ENCODE results near the gene OR6K3.
"Not testable (repeated sequence)": the region's sequence is repeated elsewhere in the genome, so short reads cannot be mapped to it uniquely, and the experiment has no call there.

The OR6K3 gene

GRCh38 chr1:158711098-158711497 lies 9.4 kb downstream of the OR6K3 start:
- Histone ChIP-seq H3K9ac (ENCODE audit: low read length) (no peak overlapping the region), H3K27ac (ENCODE audit: low read depth, low read length) (no peak overlapping the region), H3K4me3 (ENCODE audit: low read length) (no peak overlapping the region), H3K36me3 (ENCODE audit: control insufficient read depth, insufficient read depth, low read length) (no peaks in the 10 kb centered on the region), H3K4me1 (ENCODE audit: control insufficient read depth, insufficient read depth, low read length) (no peaks in the 10 kb centered on the region), H3K27me3 (ENCODE audit: control insufficient read depth, insufficient read depth, low read length) (no peaks in the 10 kb centered on the region)

DNA sequence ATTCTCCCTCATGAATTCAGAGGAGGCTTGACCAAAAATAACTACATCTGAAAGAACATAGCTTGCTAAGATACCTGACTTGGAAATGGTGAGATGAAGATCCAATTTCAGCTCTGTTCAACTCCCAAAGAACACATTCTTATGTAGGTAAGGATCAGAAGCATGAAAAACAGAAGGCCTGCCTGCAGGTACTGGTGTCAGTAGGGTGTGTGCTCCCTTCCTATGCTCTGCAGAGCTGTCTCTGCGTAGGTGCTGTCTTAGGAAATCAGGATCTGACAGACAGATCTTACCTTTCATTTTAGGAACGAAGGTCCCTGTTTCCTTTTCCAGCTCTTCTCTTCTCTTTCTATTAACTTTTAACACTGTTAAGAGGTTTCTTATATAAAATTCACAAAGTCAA lies 14.4 kb downstream of the OR6K3 start:
- Histone ChIP-seq H3K9ac (ENCODE audit: low read length) (no peak overlapping the region), H3K27me3 (ENCODE audit: control insufficient read depth, insufficient read depth, low read length) (no peaks in the 10 kb centered on the region), H3K4me3 (ENCODE audit: low read length) (no peak overlapping the region), H3K27ac (ENCODE audit: low read depth, low read length) (no peak overlapping the region), H3K36me3 (ENCODE audit: control insufficient read depth, insufficient read depth, low read length) (no peaks in the 10 kb centered on the region), H3K4me1 (ENCODE audit: control insufficient read depth, insufficient read depth, low read length) (no peaks in the 10 kb centered on the region)

- no peak within 1 kb of the TSS for H3K4me3 ChIP-seq (ENCODE audit: low read length)
- H3K4me1 ChIP-seq (ENCODE audit: control insufficient read depth, insufficient read depth, low read length), result no peaks in the 10 kb centered on the region
- no peak within 1 kb of the TSS for H3K27ac ChIP-seq (ENCODE audit: low read depth, low read length)
- H3K36me3 ChIP-seq (ENCODE audit: control insufficient read depth, insufficient read depth, low read length), result no peaks in the 10 kb centered on the region
- no peak within 1 kb of the TSS for H3K9ac ChIP-seq (ENCODE audit: low read length)
- no peaks in the 10 kb centered on the region for H3K27me3 ChIP-seq (ENCODE audit: control insufficient read depth, insufficient read depth, low read length)
Measured at GRCh38 chr1:158700552-158700951, 20.0 kb downstream of the OR6K3 start, which contains the start of gene OR6K2. Gene OR6K2, minus strand, starts transcription at chr1:158700652. Its CDS starts 0 bp downstream, at chr1:158700652.

GRCh38 chr1:158694596-158694995 lies 25.9 kb downstream of the OR6K3 start:
- Histone ChIP-seq H3K9ac (ENCODE audit: low read length) (no peak overlapping the region), H3K27me3 (ENCODE audit: control insufficient read depth, insufficient read depth, low read length) (no peaks in the 10 kb centered on the region), H3K27ac (ENCODE audit: low read depth, low read length) (no peak overlapping the region), H3K36me3 (ENCODE audit: control insufficient read depth, insufficient read depth, low read length) (no peaks in the 10 kb centered on the region), H3K4me3 (ENCODE audit: low read length) (no peak overlapping the region), H3K4me1 (ENCODE audit: control insufficient read depth, insufficient read depth, low read length) (no peaks in the 10 kb centered on the region)

DNA sequence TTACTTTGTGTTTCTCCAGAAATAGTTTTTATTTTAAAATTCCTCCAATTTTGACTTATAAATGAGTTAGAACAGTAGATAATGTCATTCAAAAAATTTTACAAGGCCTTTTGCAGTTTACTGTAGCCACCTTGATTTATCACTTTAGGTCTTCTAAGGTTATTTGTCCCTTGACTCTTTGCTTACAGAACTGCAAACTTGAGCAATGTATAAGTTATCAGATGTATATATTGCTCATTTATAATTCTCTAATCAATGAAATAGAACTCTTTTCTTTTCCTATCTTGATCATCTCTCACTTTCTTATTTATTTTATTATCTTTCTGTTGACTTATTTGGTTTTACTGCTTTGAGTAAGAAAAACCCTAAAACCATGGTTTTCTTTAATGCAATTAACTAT lies 28.2 kb downstream of the OR6K3 start:
- Histone ChIP-seq H3K4me1 (ENCODE audit: control insufficient read depth, insufficient read depth, low read length) (no peaks in the 10 kb centered on the region), H3K4me3 (ENCODE audit: low read length) (no peak overlapping the region), H3K27me3 (ENCODE audit: control insufficient read depth, insufficient read depth, low read length) (no peaks in the 10 kb centered on the region), H3K27ac (ENCODE audit: low read depth, low read length) (no peak overlapping the region), H3K9ac (ENCODE audit: low read length) (no peak overlapping the region), H3K36me3 (ENCODE audit: control insufficient read depth, insufficient read depth, low read length) (no peaks in the 10 kb centered on the region)

DNA sequence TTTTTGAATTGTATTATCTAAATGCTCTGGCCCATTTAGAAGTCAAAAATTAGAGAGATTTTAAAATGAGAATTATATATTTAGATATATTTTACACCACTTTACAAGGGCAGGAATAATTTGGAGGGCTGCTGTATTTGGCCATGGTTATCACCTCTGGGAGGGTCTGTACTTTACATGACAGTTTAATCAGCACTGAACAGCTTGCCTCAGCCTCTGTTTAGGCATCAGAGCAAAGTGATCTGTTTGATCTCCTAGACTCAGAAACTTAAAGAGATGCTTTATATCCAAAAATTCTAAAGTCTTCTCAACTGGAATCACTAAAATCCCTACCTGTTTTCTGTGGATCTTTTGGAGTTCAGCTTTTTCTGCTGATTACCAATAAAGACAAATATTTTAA lies 28.6 kb downstream of the OR6K3 start:
- Histone ChIP-seq H3K36me3 (ENCODE audit: control insufficient read depth, insufficient read depth, low read length) (no peaks in the 10 kb centered on the region), H3K9ac (ENCODE audit: low read length) (no peak overlapping the region), H3K27me3 (ENCODE audit: control insufficient read depth, insufficient read depth, low read length) (no peaks in the 10 kb centered on the region), H3K4me1 (ENCODE audit: control insufficient read depth, insufficient read depth, low read length) (no peaks in the 10 kb centered on the region), H3K27ac (ENCODE audit: low read depth, low read length) (no peak overlapping the region), H3K4me3 (ENCODE audit: low read length) (no peak overlapping the region)

GRCh38 chr1:158691149-158691548 lies 29.4 kb downstream of the OR6K3 start:
- not testable (repeated sequence) for H3K27me3 ChIP-seq (ENCODE audit: control insufficient read depth, insufficient read depth, low read length); H3K4me1 ChIP-seq (ENCODE audit: control insufficient read depth, insufficient read depth, low read length); H3K9ac ChIP-seq (ENCODE audit: low read length); H3K27ac ChIP-seq (ENCODE audit: low read depth, low read length); H3K36me3 ChIP-seq (ENCODE audit: control insufficient read depth, insufficient read depth, low read length); H3K4me3 ChIP-seq (ENCODE audit: low read length)

GRCh38 chr1:158689875-158690274 lies 30.6 kb downstream of the OR6K3 start:
- Histone ChIP-seq H3K27me3 (ENCODE audit: control insufficient read depth, insufficient read depth, low read length) (no peaks in the 10 kb centered on the region), H3K27ac (ENCODE audit: low read depth, low read length) (no peak overlapping the region), H3K4me1 (ENCODE audit: control insufficient read depth, insufficient read depth, low read length) (no peaks in the 10 kb centered on the region), H3K4me3 (ENCODE audit: low read length) (no peak overlapping the region), H3K9ac (ENCODE audit: low read length) (no peak overlapping the region), H3K36me3 (ENCODE audit: control insufficient read depth, insufficient read depth, low read length) (no peaks in the 10 kb centered on the region)

- H3K36me3 ChIP-seq (ENCODE audit: control insufficient read depth, insufficient read depth, low read length), result no peaks in the 10 kb centered on the region
- H3K4me3 ChIP-seq (ENCODE audit: low read length), result no peak overlapping the region
- H3K27me3 ChIP-seq (ENCODE audit: control insufficient read depth, insufficient read depth, low read length), result no peaks in the 10 kb centered on the region
- H3K4me1 ChIP-seq (ENCODE audit: control insufficient read depth, insufficient read depth, low read length), result no peaks in the 10 kb centered on the region
- H3K9ac ChIP-seq (ENCODE audit: low read length), result no peak overlapping the region
- H3K27ac ChIP-seq (ENCODE audit: low read depth, low read length), result no peak overlapping the region
Measured at GRCh38 chr1:158689110-158689509, 31.4 kb downstream of the OR6K3 start.

- H3K4me1 ChIP-seq (ENCODE audit: control insufficient read depth, insufficient read depth, low read length); H3K9ac ChIP-seq (ENCODE audit: low read length); H3K4me3 ChIP-seq (ENCODE audit: low read length); H3K27me3 ChIP-seq (ENCODE audit: control insufficient read depth, insufficient read depth, low read length); H3K27ac ChIP-seq (ENCODE audit: low read depth, low read length); H3K36me3 ChIP-seq (ENCODE audit: control insufficient read depth, insufficient read depth, low read length): not testable (repeated sequence)
Measured at GRCh38 chr1:158688343-158688742, 32.2 kb downstream of the OR6K3 start.

DNA sequence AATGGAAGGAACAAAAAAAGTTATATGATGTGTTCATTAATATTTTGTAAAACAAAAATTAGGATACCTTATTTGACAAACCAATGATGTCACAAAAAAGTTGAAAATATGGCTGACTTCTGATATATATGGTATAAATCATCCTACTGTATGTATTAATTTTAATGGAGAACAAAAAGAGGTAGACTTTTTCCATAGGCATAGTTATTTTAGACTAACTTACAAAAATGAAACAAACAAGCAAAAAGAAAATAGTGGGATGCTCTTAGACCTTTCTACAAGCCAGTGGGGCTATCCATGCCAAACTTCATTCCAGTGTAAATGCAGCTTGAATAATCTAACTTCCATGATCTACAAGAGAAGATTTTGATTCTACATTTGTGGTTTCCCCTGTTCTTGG lies 33.5 kb downstream of the OR6K3 start:
- Histone ChIP-seq H3K4me3 (ENCODE audit: low read length) (no peak overlapping the region), H3K4me1 (ENCODE audit: control insufficient read depth, insufficient read depth, low read length) (no peaks in the 10 kb centered on the region), H3K27me3 (ENCODE audit: control insufficient read depth, insufficient read depth, low read length) (no peaks in the 10 kb centered on the region), H3K9ac (ENCODE audit: low read length) (no peak overlapping the region), H3K27ac (ENCODE audit: low read depth, low read length) (no peak overlapping the region), H3K36me3 (ENCODE audit: control insufficient read depth, insufficient read depth, low read length) (no peaks in the 10 kb centered on the region)

DNA sequence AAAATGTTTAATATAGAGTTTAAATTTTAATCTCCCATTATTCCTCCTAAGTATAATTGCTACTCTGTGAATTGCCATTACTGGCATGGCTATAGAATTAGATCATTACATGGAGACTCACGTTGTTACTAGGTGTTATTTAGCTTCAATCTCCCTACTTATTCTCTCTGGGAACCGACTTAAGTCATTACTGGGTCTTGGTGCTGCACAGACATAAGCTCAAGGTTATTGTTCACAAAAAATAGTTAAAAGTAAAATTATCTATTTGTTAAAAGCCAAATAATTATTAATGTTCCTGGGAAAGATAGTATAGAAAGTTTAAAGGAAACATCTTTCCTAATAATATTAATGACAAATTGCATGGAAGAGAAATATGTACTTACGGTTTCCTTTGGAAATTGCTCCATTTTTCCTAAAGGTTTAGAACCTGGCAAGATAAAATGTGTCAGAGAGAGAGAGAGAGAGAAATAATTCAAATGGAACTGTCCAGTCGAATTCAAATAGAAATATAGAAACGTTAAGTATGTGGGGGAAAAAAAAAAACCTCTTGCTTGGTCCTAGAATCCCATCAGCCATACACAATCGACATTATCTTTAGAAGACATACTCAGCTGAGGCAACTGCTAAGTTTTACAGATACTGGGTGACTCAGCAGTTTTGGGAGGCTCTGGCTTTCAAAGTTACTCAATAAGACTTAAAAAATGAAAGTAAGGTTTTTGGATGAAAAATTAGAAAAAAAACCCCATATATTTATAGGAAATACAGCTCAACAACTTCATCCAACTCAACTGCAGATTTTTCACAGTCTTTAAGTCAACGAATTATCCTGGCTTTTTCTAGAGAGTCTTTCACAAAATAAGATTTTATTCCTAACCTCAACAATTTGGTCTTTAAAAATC lies 34.2 kb downstream of the OR6K3 start, which contains the start of gene SPTA1:
Gene SPTA1 (minus strand): TSS at position 605 of the 899 bp plus-strand sequence. CDS start 198 bp downstream, at position 407.
- Histone ChIP-seq H3K27ac (ENCODE audit: low read depth, low read length) (no peak within 1 kb of the TSS), H3K9ac (ENCODE audit: low read length) (no peak within 1 kb of the TSS), H3K4me1 (ENCODE audit: control insufficient read depth, insufficient read depth, low read length) (no peaks in the 10 kb centered on the region), H3K4me3 (ENCODE audit: low read length) (no peak within 1 kb of the TSS), H3K36me3 (ENCODE audit: control insufficient read depth, insufficient read depth, low read length) (no peaks in the 10 kb centered on the region), H3K27me3 (ENCODE audit: control insufficient read depth, insufficient read depth, low read length) (no peaks in the 10 kb centered on the region)

DNA sequence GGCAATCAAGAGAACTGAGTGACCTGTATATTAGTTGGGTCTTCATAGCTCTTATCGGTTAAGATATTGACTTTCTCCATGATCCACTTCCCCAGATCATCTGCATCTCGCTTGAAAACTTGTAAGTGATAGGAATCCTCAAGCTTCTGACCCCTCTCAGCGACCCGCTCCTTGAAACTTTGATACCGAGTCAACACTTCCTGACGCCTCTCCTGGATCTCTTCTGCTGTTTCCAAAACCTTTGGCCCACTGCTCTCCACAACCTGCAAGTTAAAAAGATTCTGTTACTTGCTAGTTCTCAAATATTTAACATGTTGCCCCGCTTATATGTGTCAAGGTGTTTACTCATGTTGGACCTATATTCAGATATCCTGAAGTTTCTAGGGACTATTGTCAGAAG lies 35.4 kb downstream of the OR6K3 start:
- Histone ChIP-seq H3K9ac (ENCODE audit: low read length) (no peak overlapping the region), H3K27me3 (ENCODE audit: control insufficient read depth, insufficient read depth, low read length) (no peaks in the 10 kb centered on the region), H3K36me3 (ENCODE audit: control insufficient read depth, insufficient read depth, low read length) (no peaks in the 10 kb centered on the region), H3K4me1 (ENCODE audit: control insufficient read depth, insufficient read depth, low read length) (no peaks in the 10 kb centered on the region), H3K27ac (ENCODE audit: low read depth, low read length) (no peak overlapping the region), H3K4me3 (ENCODE audit: low read length) (no peak overlapping the region)

Measured in rectal smooth muscle tissue (tissue), 1 donor.